HCT116 (cell line): ENCODE measurements around the gene OR10A2.

Experiments
- ATF3 ChIP-seq: IDR thresholded peaks from 2 replicates; pipeline ENCODE4 v1.6.1; 2012
- CBX3 ChIP-seq: IDR thresholded peaks from 2 replicates; pipeline ENCODE4 v1.6.1; 2012; ENCODE audit warnings: low read depth
- CEBPB ChIP-seq: IDR thresholded peaks from 2 replicates; pipeline ENCODE4 v1.6.1; 2012; ENCODE audit warnings: low read depth
- CTCF ChIP-seq, 3 experiments: fragments of 200-600 bp in 1 of 3; sonication (generic) in 1 of 3; IDR thresholded peaks in 2 of 3; conservative IDR thresholded peaks in 1 of 3; 2 replicates each; pipeline ENCODE4 v1.5.1; 2012 to 2017; ENCODE audit warnings: low read depth in 2 of 3, low read length in 2 of 3, antibody characterized with exemption in 1 of 3, borderline replicate concordance in 1 of 3, control low read depth in 1 of 3, mild to moderate bottlenecking in 1 of 3, mixed read lengths in 1 of 3, mixed run types in 1 of 3, moderate library complexity in 1 of 3; ENCODE audit not compliant: insufficient read depth in 1 of 3
- ELF1 ChIP-seq: IDR thresholded peaks from 2 replicates; pipeline ENCODE4 v1.6.1; 2012; ENCODE audit warnings: low read depth, borderline replicate concordance
- EZH2 ChIP-seq: fragments of 200-600 bp; sonication (generic); IDR thresholded peaks from 2 replicates; pipeline ENCODE4 v1.6.1; 2017; ENCODE audit warnings: antibody characterized with exemption, mixed run types
- FOSL1 ChIP-seq: IDR thresholded peaks from 2 replicates; pipeline ENCODE4 v1.6.1; 2012; ENCODE audit warnings: low read depth
- JUND ChIP-seq: IDR thresholded peaks from 2 replicates; pipeline ENCODE4 v1.6.1; 2012
- MAX ChIP-seq: IDR thresholded peaks from 2 replicates; pipeline ENCODE4 v1.6.1; 2012
- POLR2A ChIP-seq: IDR thresholded peaks from 2 replicates; pipeline ENCODE4 v1.7.0; 2011; ENCODE audit warnings: borderline replicate concordance; ENCODE audit not compliant: insufficient read depth, insufficient read length; ENCODE audit errors: extremely low read depth
- POLR2AphosphoS5 ChIP-seq: IDR thresholded peaks from 2 replicates; pipeline ENCODE4 v1.6.1; 2011; ENCODE audit warnings: mild to moderate bottlenecking, low read depth, low read length, moderate library complexity
- RAD21 ChIP-seq: IDR thresholded peaks from 2 replicates; pipeline ENCODE4 v1.6.1; 2012; ENCODE audit warnings: low read depth, mild to moderate bottlenecking
- TCF7L2 ChIP-seq: IDR thresholded peaks from 2 replicates; pipeline ENCODE4 v1.7.0; 2011; ENCODE audit warnings: borderline replicate concordance, inconsistent platforms; ENCODE audit not compliant: insufficient read depth, insufficient read length; ENCODE audit errors: extremely low read depth
- YY1 ChIP-seq: IDR thresholded peaks from 2 replicates; pipeline ENCODE4 v1.6.1; 2011; ENCODE audit warnings: low read length, low read depth, moderate library complexity, mild to moderate bottlenecking; ENCODE audit not compliant: insufficient replicate concordance; ENCODE audit errors: extremely low read depth

GRCh38 chr11:6834021-6834420, 28.8 kb upstream of the OR10A2 start:
- TF ChIP-seq CTCF (IDR thresholded peaks at IDR 0.05 in 2 of 3, conservative IDR thresholded peaks at IDR 0.05 in 1 of 3; ENCODE audit: borderline replicate concordance in 1 of 3, insufficient read depth in 1 of 3, low read depth in 2 of 3, low read length in 2 of 3) (no peak), POLR2AphosphoS5 (no peak), ELF1 (no peak), CEBPB (no peak), MAX (no peak), TCF7L2 (no peak), YY1 (no peak), JUND (no peak), EZH2 (no peak), POLR2A (no peak), RAD21 (no peak), ATF3 (no peak), FOSL1 (no peak), CBX3 (no peak)
